PFSK-1 (cell line): ENCODE data around the gene AGK.

Experiments used
- FOXP2 ChIP-seq: optimal IDR thresholded peaks from 2 replicates; pipeline ENCODE3; 2011; ENCODE audit warnings: borderline replicate concordance, control low read depth, inconsistent platforms; ENCODE audit not compliant: insufficient read depth; ENCODE audit errors: extremely low read length, extremely low read depth
- POLR2AphosphoS5 ChIP-seq: IDR thresholded peaks from 2 replicates; pipeline ENCODE4 v1.6.1; 2012; ENCODE audit warnings: low read depth, mild to moderate bottlenecking, control low read depth, low read length, moderate library complexity
- SIN3A ChIP-seq: IDR thresholded peaks from 2 replicates; pipeline ENCODE4 v1.6.1; 2012; ENCODE audit warnings: mild to moderate bottlenecking, low read length, moderate library complexity, borderline replicate concordance; ENCODE audit not compliant: insufficient read depth
- TAF1 ChIP-seq: IDR thresholded peaks from 2 replicates; pipeline ENCODE4 v1.6.1; 2012; ENCODE audit warnings: low read length, control low read depth, borderline replicate concordance; ENCODE audit not compliant: insufficient read depth
- TF ChIP-seq, protein P1 (sequence below), 2 experiments: IDR thresholded peaks; 2 replicates each; pipeline versions ENCODE4 v1.6.1 to v1.8.0; 2011 to 2012; ENCODE audit warnings: low read depth in 2 of 2, low read length in 2 of 2, control low read depth in 1 of 2, inconsistent platforms in 1 of 2, mild to moderate bottlenecking in 1 of 2, moderate library complexity in 1 of 2; ENCODE audit not compliant: insufficient read depth in 1 of 2

Gene AGK

DNA sequence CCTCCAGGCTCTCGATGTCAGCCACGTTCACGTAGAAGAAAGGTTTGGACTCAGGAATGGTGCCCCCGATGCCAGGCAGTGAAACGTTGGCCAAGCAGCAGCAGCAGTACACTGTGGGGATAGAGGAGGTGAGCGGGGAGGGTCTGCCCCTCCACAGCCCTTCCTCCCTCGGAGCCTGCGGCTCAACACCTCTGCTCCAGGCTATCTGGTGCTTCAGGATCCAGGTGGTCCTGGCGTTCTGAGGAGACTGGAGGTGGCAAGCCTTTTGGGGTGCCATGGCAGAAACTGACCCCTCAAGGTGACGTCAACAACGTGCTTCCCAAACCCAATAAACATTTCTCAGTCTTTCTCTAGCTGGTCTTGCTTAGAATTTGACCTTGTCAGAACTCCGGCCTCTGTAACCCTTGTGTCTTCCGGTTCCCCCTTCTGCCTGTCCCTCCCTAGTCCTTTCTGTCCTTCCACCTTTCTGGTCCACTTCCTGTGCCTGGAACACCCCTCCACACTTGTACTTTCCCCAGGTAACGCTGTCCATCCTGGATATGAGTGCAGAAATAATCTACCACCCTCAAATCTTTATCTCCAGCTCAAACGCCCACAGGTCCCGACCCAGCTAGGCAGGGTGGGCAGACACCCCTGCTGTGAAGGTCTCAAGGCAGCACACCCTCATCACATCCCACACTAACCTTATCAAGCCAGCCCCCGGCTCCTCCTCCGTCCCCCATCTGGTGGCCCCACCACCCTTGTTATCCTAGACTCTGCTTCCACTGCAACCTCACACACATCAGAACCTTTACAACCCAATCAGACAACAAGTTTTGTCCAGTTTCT lies 114.2 kb downstream of the AGK start:
- TF ChIP-seq TAF1 (no peak), SIN3A (no peak), POLR2AphosphoS5 (no peak), FOXP2 (no peak)
- TF ChIP-seq, protein P1, sequence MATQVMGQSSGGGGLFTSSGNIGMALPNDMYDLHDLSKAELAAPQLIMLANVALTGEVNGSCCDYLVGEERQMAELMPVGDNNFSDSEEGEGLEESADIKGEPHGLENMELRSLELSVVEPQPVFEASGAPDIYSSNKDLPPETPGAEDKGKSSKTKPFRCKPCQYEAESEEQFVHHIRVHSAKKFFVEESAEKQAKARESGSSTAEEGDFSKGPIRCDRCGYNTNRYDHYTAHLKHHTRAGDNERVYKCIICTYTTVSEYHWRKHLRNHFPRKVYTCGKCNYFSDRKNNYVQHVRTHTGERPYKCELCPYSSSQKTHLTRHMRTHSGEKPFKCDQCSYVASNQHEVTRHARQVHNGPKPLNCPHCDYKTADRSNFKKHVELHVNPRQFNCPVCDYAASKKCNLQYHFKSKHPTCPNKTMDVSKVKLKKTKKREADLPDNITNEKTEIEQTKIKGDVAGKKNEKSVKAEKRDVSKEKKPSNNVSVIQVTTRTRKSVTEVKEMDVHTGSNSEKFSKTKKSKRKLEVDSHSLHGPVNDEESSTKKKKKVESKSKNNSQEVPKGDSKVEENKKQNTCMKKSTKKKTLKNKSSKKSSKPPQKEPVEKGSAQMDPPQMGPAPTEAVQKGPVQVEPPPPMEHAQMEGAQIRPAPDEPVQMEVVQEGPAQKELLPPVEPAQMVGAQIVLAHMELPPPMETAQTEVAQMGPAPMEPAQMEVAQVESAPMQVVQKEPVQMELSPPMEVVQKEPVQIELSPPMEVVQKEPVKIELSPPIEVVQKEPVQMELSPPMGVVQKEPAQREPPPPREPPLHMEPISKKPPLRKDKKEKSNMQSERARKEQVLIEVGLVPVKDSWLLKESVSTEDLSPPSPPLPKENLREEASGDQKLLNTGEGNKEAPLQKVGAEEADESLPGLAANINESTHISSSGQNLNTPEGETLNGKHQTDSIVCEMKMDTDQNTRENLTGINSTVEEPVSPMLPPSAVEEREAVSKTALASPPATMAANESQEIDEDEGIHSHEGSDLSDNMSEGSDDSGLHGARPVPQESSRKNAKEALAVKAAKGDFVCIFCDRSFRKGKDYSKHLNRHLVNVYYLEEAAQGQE (IDR thresholded peaks at IDR 0.05; ENCODE audit: insufficient read depth in 1 of 2, low read depth in 2 of 2, low read length in 2 of 2) = no peak

DNA sequence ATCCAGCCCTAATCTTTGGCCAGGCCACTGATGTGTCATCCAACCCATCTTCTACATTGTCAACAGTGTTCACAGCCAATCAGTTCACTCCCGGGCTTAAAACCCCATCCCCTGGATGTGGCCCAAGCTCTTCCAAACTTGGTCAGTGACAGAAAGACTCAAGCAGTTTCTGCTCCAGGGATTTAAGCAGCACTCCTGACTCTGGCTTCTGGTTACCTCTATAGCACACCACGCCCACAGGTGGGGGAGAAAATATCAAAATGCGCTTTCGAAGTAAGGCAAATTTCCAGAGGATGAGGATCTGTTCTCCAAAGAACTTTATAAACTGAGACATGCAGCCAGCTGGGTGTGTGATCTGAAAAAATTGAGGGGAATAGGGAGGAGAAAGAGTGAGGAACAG lies 114.9 kb downstream of the AGK start:
- TF ChIP-seq POLR2AphosphoS5 (no peak), TAF1 (no peak), SIN3A (no peak), FOXP2 (no peak)
- TF ChIP-seq, protein P1 (IDR thresholded peaks at IDR 0.05; ENCODE audit: insufficient read depth in 1 of 2, low read depth in 2 of 2, low read length in 2 of 2) = no peak

DNA sequence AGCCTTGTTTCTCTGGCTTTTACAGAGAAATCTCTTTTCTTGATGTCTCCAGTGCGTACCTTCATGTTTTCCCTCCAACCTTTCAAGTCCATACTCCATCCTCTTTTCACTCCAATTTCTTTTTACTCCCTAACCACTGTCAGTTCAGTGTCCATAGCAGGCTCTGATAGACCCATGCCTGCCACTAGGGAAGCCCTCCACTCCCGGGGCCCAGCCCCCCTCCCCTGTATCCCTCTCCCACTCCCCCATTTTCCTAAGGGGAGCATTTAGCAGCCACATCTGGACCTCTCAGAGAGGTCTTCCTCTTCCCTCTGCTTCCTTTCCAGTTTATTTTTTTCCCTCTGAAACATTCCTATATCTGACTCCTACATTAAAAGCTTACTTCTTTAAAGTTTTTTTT lies 117.6 kb downstream of the AGK start:
- TF ChIP-seq TAF1 = no peak
- TF ChIP-seq SIN3A = no peak
- TF ChIP-seq, protein P1 (IDR thresholded peaks at IDR 0.05; ENCODE audit: insufficient read depth in 1 of 2, low read depth in 2 of 2, low read length in 2 of 2) = no peak

DNA sequence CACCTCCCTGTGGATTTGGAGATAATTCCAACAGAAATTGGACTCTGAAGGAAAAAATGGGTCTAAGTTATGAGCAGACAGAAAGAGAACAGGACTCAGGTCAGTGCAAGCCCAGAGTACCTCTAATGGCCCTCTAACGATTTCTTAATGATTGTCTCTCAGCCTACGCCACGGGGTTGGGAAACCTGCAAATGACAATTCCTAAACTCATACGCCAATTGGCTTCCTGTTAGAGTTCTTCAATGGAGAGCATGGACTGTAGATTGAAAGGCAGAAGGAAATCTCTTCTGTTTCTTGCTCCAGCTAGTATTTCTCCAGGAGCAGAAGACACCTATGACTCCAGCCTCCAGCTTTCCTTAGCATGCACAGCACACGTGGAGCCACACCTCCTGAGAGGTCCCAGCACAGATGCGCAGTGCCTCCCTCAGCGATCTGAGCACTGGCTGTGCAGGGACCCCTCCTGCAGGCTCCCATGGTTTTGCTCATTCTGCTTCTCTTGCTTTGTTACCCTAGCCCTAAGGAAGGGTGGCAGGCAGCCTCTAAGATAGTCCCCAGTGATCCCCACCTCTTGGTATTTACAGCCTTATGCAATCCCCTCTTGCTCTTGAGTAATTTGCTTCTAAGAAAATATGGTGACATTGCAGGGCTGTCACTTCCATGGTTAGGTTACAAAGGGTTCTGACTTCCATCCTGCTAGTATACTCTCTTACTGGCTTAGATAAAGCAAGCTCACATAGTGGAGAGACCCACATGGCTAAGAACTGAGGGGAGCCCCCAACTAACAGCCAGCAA lies 120.7 kb downstream of the AGK start:
- no peak for TF ChIP-seq POLR2AphosphoS5
- TF ChIP-seq FOXP2 = no peak
- TF ChIP-seq, protein P1 (IDR thresholded peaks at IDR 0.05; ENCODE audit: insufficient read depth in 1 of 2, low read depth in 2 of 2, low read length in 2 of 2) = no peak
- TF ChIP-seq SIN3A = no peak
- no peak for TF ChIP-seq TAF1
